Breast epithelium (tissue), 3 donors: Measurements from ENCODE around the gene SPATA2L.

Experiments used
- CTCF ChIP-seq, 3 donors: fragments of 450-650 bp; IDR thresholded peaks; one replicate each; pipeline ENCODE4 v1.5.1; 2016 to 2017; ENCODE audit warnings: antibody characterized with exemption in 3 of 3, mild to moderate bottlenecking in 3 of 3, moderate library complexity in 3 of 3
- POLR2A ChIP-seq: fragments of 450-650 bp; IDR thresholded peaks from one replicate; pipeline ENCODE4 v1.6.1; 2016; ENCODE audit warnings: antibody characterized with exemption, mild to moderate bottlenecking, moderate library complexity

- TF ChIP-seq CTCF (IDR thresholded peaks at IDR 0.05) (no peak), POLR2A (peak; percentile 51)
These were observed 14.9 kb downstream of the SPATA2L start, which contains the start of gene CDK10 for GRCh38 chr16:89686520-89687091.
